ENCODE measurements around the gene MAP3K15.

The MAP3K15 gene

DNA sequence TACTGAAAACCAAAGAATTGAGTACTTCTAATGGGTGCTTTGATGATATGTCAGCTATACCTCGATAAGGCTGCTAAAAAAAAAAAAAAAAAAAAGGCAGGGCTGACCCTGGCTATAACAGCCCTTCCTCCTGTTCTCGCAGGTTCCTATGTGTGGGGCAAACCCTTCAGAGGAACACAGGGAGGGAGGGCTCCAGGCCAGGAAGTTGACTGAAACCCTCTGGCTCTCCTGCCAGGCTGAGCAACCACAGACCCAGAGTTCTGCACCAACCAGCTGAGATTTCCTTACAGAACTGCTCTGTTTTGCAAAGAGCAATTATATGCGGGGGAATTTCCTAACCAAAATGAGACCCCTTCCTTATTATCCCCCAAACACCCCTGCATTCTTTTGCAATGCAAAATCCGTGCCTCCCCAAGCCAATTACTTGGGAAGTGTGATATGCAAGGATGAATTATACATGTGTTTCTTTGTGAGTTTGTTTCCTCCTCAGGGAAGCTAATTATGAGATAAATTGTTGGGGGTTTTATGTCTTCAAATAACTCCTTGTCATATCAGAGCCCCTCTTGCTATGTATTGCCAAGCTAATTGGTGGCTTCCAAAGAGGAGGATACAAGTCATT is 126.0 kb downstream of the MAP3K15 start:
- DNase-seq (ENCODE audit: low spot score), result no peak

DNA sequence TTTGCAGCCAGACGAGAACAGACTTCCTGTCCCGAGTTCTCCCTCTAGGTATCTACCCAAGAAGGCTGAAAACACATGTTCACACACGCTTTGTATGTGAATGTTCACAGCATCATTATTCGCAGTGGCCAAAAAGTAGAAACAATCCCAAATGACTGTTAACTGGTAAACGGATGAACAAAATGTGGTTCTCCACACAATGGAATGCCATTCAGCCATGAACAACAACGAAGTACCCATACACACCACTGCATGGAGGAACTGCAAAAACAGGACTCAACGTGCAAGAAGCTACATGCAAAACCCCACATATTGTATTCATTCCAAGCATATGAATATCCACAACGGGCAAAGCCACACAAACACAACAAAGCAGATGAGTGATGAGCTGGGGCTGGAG is 126.6 kb downstream of the MAP3K15 start:
- no peak for DNase-seq (ENCODE audit: low spot score)

DNA sequence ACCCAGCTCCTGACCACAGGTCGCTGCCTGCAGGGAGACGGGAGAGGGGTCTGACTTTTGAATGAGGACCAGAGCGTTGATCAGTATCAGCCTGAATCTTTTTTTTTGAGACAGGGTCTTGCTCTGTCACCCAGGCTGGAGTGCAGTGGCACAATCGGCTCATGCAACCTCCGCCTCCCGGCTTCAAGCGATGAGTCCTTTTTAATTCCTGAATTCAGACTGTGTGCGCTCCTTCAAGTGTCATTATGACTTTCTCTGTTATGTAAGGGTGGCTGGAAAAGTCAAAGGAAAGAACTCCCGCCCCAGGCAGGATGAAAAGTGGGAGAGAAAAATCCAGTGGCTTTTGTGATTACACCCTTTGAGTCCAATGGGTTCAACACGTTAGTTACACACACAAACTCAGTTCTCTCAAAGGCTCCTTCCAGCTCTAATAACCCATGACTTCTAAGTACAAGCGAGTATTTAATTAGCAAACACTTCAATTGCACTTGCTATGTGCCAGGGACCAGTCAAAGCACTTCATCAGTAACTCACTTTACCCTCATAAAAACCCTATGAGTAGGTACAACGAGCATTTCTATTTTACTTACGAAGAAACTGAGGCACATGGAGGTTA is 127.1 kb downstream of the MAP3K15 start:
- DNase-seq (ENCODE audit: low spot score), result no peak

DNA sequence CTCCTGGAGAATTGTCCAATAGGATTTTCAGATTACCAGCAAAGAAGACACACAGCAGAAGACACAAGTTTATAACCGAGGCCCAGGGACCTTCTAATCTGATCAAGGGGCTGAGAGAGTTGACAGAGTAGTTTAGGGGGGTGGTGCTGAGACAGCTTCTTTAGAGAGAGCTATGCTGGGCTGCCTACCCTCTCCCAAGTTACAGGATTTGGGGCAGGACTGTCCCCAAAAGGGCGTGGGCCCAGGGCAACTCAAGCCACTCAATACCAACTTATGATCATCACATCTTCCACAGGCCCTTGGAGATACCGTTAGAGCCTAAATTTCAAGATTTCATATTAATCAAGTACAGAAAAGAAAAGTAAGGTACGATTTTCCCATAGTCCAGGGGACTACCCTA is 128.6 kb downstream of the MAP3K15 start:
- DNase-seq (ENCODE audit: low spot score), result no peak

DNA sequence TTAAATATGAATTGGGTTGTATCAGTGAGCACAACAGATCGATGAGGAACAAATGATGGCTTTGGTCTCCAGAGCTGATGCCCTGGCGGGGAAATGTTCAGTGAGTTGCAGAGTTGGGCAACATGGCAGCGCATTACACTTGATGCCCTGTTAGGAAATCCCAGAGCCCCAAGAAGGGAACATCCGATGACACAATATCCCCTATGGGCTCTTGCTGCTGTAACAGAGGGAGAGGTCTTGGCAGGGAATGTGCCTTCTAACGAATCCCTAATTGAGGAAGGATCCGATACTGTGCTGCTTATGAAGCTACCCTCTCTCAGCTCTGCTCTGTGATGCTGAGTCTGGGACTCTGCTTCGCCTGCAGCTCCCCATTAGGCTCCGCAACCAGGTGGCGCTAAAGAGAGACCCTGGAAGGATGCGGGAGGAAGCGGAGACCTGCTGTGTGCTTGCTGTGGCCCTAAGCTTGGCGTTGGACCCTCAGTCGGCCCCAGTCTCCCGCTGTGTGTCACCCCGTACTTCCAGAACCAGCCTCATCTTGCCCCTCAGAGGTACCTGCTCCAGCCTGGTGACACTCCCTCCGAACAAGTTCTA is 132.7 kb downstream of the MAP3K15 start:
- DNase-seq (ENCODE audit: low spot score), result peak; percentile 61

DNA sequence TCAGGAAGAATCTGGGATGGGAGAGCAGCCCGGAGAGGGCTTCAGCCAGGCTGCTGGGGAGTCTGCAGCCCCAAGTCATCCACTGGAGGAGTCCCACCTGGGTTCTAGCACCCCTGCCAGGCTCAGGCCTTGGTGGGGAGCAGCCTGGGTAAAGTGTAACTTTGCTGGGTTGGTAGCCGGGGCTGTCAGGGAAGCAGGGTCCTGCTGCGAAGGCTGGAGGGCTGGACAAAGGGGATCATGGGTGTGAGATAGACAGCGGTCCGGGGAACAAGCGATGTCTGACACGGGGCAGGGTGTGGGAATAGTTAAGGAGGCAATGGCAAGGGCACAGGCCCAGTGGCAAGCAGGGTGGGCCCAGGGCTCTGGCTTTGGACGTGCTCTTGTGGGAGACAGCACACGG is 134.0 kb downstream of the MAP3K15 start:
- DNase-seq (ENCODE audit: low spot score), result no peak

DNA sequence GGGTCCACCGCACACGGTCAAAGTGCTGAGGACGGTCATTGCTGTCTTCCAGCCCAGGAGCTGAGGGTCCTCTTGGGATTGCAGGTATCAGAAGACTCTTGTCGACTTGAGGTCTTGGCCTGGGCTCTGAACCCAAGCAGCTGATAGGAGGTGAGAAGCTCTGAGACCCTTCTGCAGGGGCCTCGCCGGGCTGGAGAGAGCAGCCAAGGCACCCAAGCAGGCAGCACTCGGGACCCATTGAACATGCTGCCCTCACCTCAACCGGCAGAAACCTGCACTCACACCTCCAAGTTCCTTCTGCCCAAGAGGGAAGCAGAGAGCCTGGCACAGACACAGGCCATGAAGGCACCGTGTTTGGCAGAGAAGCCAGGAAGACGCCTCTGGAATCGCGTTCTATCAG is 137.5 kb downstream of the MAP3K15 start:
- DNase-seq (ENCODE audit: low spot score), result no peak

DNA sequence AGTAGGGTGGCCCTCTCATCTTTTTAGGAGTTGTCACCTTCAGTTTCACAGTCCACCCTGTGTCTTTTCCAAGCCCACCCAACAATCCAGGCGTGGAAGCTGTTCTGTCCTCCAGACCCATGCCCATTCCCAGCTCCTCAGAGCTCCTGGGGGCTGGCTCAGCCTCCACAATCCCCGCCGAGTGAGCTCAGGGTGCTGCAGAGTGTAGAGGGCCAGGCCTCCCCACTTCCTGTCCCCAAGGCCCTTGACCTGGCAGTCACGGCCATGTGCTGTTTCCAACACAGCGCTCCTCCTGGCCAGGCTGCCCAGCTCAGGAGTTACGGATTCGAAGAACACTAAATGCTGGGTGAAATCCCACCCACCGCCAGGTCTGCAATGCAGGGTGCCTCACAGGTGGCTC is 139.8 kb downstream of the MAP3K15 start:
- DNase-seq (ENCODE audit: low spot score), result no peak

DNA sequence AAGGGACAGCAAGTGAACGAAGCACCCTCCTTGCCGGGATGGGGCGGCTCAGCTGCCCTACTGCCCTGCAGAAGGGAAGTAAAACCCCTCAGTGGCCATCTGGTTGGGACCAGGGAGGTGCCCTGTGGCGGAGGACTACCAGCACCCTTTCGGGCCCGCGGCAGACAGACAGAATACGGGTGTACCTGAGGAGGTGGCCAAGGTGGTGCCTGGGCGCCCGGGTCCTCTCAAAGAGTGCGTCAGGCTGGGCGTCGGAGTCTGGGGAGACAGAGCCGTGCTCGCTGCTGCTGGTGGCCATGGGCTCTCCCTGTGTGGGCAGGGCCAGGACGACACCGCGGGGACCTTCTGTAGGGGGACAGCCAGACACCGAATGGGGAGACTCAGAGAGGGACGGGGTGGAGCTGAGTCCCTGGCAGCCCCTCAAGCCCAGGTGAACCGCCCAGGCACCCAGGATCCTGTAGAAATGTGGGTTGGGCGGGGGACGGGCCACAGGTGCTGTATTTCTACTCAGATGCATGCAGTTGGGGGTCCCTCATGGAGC is 141.9 kb downstream of the MAP3K15 start:
- no peak for DNase-seq (ENCODE audit: low spot score)

DNA sequence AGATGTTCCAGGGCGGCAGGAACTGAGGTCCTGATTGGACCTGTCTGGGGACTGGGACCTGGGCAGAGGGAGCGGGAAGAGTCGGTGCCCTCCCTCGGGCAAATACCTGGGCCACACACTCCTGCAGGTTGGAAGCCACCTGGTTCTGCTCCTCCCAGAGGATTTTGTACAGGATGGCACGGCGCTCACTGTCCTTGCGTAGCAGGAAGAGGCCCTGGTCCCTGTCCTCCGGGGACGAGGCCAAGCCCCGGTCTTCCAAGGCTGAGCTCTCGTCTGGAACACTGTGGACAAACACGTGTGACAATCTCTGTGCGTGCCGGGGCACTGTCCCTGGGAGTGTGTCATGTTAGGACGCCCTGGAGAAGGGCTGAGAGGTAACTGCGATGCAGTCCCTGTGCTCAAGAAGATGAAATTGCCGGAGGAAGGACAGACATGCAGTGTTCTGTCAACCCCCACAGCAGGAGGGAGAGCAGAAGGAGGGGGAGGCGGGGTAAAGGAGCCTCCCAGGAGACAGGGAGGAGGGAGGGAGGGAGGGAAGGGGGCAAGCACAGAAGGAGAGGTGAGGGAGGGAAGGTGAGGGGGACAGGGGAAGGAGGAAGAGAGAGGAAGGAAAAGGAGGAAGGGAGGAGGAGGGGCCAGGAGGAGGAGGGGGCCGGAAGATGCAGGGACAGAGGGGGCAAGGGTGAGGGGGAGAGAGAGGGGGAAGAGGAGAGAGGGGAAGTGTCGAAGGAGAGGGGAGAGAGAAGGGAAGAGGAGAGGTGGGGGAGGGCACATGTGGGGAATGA is 142.6 kb downstream of the MAP3K15 start:
- no peak for DNase-seq (ENCODE audit: low spot score)

DNA sequence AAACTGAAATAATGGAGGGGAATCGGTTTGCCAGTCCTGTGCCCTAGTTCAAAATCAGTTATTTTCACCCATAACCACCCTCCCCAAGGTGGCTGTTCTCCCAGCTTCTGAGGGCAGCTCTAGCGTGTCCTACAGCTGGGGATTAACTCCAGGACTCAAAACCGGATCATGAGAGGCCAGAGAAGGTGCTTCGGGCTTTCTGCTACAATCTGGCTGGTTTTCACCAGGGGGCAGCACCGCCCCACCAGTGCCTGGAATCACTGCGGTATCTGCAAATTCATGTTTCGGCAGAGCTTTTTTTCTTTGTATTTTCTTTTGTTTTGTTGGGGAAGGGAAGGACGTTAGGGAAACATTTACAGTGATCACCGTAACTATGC is 143.2 kb downstream of the MAP3K15 start:
- peak; percentile 48 for DNase-seq (ENCODE audit: low spot score)

DNA sequence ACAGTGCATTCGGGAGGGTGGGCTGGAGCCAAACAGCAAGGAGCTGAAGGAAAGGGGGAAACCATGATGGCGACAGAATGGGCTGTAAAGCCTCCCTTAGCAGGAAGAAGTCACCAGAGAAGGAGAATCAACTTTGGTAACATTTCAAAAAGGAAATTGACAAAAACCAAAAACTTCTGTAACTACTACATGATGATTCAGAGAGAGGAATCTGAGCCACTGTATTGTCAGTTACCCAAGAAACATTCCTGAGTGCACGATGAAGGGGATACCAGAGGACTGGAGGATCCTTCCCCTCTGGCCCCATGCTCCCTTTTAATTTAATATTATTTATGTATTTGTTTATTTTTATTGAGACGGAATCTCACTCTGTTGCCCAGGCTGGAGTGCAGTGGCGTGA is 145.2 kb downstream of the MAP3K15 start:
- no peak for DNase-seq (ENCODE audit: low spot score)

DNA sequence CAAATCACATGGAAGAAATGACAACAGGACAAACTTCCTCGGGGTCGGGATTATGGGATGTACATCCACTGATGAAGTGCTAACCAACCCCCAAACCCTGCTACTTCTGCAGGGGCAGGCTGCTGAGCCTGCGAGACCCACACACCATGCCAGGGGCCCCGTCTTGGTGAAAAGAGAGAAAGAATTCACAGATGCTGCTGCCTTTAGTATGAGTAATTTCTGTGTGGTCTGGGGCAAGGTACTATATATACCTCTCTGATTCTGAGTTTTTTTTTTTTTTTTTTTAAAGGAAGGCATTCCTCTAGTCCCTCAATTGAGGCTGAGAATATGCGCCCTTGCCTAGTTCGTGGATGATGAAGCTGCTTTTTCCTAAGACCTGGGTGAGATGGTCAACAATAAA is 146.7 kb downstream of the MAP3K15 start:
- no peak for DNase-seq (ENCODE audit: low spot score)

DNA sequence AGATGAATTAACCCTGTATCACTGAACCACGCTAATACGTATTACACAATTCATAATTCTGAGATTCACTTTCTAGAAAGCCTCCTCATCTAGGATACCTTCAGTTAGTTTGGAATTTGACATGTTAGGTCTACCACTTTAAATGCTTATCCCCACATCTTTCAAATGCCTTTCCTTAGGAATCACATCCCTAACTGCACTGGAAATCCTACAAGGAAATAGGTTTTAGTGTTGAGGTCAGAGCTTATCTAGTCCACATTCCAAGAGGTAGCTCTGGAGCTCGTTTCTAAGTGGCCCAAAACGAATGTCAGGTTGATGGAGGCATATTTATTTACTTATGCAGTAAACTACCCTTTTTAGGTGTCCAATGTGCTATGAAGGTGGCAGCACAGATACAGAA is 153.6 kb downstream of the MAP3K15 start:
- DNase-seq (ENCODE audit: low spot score), result no peak

DNA sequence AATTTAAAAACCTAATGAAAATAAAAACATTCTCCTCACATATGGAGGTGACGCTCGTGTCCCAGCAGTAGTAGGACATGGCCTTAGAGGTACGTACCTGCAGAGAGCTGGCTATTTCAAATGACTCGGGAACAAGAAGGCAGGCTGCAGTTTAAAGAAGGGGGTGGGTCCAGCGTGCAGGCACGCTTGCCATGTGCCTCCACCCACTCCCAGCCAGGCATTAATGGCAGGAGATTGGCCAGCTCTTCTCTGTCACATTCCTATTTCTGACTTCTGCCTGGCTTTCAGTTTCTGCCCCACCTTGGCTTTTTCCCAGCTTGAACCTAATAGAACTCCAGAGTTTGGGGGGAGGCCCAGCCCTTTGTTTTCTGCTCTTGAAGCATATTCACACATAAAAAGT is 154.4 kb downstream of the MAP3K15 start:
- no peak for DNase-seq (ENCODE audit: low spot score)

DNA sequence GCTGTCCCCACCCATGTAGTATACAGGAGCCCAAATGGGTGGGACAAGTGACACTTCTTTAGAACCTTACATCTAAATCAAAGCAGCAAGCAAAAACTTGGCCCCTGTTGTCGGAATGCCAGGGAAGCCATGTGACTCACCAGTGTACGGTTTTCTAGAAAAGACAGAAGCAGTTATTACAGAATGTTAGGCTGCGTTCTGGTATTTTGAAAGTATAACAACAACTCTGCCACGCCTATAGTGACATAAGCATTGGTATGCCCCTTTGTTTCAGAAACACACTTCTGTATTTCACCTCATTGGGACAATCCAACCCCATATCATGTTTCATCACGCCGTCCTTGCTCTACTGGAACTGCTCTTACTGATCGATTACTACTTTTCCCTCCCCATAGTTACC is 156.8 kb downstream of the MAP3K15 start:
- DNase-seq (ENCODE audit: low spot score), result no peak

DNA sequence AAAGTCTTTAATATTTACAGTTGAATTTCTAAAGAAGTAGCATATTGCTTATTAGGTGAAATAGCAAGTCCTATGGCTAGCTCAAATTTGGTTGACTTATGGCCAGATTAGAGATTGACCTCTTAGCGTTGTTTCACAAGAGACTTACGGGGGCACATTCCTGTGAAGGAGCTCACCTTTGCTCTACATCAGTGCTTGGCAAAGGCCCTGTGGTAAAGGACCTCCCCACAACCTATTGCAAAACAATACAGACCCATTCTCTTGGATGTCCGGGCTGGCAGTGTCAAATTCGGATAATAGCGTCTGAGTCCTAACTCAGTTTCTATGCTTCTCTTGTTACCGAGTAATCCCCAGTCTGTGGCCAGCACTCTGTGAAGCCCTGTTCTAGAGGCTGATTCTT is 160.7 kb downstream of the MAP3K15 start:
- DNase-seq (ENCODE audit: low spot score), result no peak

DNA sequence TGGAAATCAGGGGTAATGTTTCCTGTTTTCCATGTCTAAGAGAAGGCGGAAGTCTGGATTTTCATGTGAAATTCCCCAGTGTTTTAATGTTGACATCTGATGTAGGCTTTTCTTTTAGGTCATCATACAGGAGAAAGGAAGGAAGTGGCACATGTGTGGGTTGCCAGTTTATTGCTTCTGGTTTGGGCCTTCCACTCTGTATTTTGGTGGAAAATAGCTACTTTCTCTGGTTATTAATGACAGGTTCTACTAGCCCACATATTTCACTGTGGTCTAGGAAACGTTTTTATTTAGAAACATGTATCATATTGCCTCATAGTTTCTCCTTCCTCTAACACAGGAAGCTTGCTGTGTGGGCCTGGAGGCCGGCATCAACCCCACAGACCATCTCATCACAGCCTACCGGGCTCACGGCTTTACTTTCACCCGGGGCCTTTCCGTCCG is 164.3 kb downstream of the MAP3K15 start:
- no peak for DNase-seq (ENCODE audit: low spot score)

DNA sequence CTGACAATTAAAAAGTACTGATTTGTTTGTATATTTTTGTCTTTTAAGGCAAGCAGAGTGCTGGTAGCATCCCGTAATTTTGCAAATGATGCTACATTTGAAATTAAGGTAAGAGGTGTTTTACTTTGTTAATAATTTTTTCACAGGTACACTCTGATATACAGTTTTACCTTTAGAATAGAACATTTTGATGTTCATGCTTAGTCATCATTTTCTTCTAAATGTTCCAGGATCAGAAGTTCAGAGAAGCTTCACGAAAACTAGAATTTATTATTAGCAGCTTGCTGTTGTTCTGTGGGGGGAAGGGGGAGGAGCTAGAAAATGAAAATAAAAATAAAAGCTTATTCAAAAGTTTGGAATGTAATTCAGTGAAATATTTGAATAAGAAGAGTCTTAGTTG is 166.0 kb downstream of the MAP3K15 start:
- no peak for DNase-seq (ENCODE audit: low spot score)

DNA sequence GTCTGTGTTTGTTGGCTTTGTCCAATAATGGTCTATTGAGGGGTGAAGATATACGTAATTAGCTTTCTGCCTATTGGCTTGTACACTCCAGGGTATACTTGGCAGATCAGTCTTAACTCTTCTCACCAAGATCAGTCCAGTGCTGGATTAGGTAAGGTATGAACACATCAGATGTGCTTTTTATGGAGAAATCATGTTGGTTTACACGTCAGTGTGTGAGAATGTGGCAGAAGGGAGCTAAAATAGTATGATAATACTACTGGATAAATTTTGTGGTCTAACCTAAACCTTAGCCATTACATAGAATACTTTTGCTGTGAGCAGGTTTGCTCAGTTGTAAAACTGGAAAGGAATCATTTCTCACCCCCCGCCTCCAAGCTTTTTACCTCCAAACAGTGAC is 167.4 kb downstream of the MAP3K15 start:
- no peak for DNase-seq (ENCODE audit: low spot score)

DNA sequence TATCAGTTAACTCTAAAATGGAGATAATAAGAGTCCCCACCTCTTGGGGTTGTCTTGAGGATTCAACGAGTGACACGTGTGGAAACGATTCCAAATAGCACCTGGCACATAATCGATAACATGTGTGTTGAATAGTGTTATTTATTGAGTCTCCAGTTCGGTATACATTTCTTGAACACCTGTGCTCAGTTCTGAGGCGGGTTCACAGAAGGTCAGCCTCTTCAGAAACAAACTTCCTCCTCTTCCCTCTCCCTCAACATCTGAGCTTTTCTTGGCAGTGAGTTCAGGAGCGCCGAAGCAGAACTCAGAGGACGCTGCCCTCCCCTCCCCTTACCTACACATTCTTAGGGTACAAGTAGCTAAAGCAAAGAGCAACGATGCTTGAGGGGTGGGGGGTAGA is 170.6 kb downstream of the MAP3K15 start:
- DNase-seq (ENCODE audit: low spot score), result no peak

DNA sequence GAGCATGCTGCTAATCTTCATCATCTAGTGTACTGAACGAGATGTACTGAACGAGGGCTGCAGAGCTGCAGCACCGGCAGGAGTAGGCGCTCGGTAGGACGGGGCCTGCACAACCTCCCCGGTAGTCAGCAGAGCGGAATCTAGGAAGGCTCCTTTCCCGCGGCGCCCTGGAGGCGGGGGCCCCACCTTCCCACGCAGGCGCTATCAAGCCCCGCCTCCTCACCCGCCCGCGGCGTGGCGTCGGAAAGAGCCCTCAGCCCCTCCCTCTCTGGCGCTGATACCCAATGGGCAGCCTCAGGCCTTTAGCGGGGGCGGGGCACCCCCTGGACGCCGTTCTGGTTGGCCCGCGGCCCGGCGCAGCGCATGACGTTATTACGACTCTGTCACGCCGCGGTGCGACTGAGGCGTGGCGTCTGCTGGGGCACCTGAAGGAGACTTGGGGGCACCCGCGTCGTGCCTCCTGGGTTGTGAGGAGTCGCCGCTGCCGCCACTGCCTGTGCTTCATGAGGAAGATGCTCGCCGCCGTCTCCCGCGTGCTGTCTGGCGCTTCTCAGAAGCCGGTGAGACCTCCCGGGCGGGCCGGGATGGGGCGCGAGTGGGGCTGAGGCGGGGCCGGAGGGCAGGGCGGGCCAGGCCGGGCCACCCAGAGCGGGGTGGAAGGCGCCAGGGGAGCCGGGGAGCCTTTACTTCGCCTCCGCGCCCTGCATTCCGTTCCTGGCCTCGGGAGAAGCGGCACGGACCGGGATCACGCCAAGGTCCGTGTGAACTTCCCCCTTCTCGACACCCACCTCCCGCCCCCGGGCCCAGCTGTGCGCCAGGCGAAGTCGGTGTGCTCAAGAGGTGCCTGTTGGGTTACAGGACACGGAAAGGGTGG is 171.5 kb downstream of the MAP3K15 start, which contains the start of gene PDHA1:
Gene PDHA1 (plus strand): TSS at position 393 of the 874 bp plus-strand sequence. CDS start 111 bp downstream, at position 504.
- peak; percentile 50 for DNase-seq (ENCODE audit: low spot score)
